H9 (cell line): ENCODE measurements around the gene TBC1D19. TPM values are rescaled to one million over a fixed set of nuclear protein-coding genes. Genes with fewer than 3 reads are reported as not detected.

Experiments used
- DNase-seq: peaks from one replicate; pipeline ENCODE4 v3.0.0-alpha.2; 2017
- H2AFZ ChIP-seq: one replicate; pipeline ENCODE4 v1.6.1; 2013; ENCODE audit warnings: mild to moderate bottlenecking, low read length, control low read depth, moderate library complexity
- H2AK5ac ChIP-seq: 2 replicates; pipeline ENCODE4 v1.6.1; 2013; ENCODE audit warnings: low read length, control low read depth, mixed read lengths; ENCODE audit not compliant: insufficient read length
- H2BK120ac ChIP-seq: one replicate; pipeline ENCODE4 v1.6.1; 2013; ENCODE audit warnings: low read depth, mild to moderate bottlenecking, low read length, control low read depth, inconsistent platforms; ENCODE audit not compliant: poor library complexity, severe bottlenecking
- H2BK12ac ChIP-seq: 2 replicates; pipeline ENCODE4 v1.6.1; 2013; ENCODE audit warnings: low read length, control low read depth, mixed read lengths, low read depth; ENCODE audit not compliant: insufficient read length
- H2BK15ac ChIP-seq: 2 replicates; pipeline ENCODE4 v1.6.1; 2013; ENCODE audit warnings: low read depth, low read length, control low read depth
- H2BK20ac ChIP-seq: one replicate; pipeline ENCODE4 v1.6.1; 2013; ENCODE audit warnings: low read depth, mild to moderate bottlenecking, low read length, control low read depth, inconsistent platforms; ENCODE audit not compliant: poor library complexity, severe bottlenecking
- H2BK5ac ChIP-seq: 2 replicates; pipeline ENCODE4 v1.6.1; 2013; ENCODE audit warnings: low read length, control low read depth, mixed read lengths; ENCODE audit not compliant: insufficient read length
- H3K14ac ChIP-seq: 2 replicates; pipeline ENCODE4 v1.6.1; 2013; ENCODE audit warnings: low read length, control low read depth; ENCODE audit not compliant: insufficient read depth
- H3K18ac ChIP-seq: 2 replicates; pipeline ENCODE4 v1.6.1; 2013; ENCODE audit warnings: low read depth, mild to moderate bottlenecking, mixed read lengths, low read length, control low read depth; ENCODE audit not compliant: insufficient read length
- H3K23ac ChIP-seq: 2 replicates; pipeline ENCODE4 v1.6.1; 2013; ENCODE audit warnings: low read length, control low read depth, mixed read lengths, low read depth; ENCODE audit not compliant: insufficient read length
- H3K23me2 ChIP-seq: 2 replicates; pipeline ENCODE4 v1.6.1; 2013; ENCODE audit warnings: low read depth, mild to moderate bottlenecking, mixed read lengths, low read length, control low read depth; ENCODE audit not compliant: insufficient read length, poor library complexity, severe bottlenecking
- H3K27ac ChIP-seq: 2 replicates; pipeline ENCODE4 v1.5.1; 2013; ENCODE audit warnings: low read length, control low read depth, mixed read lengths, low read depth; ENCODE audit not compliant: insufficient read length
- H3K27me3 ChIP-seq: 2 replicates; pipeline ENCODE4 v1.6.1; 2013; ENCODE audit warnings: low read length, control low read depth, inconsistent platforms; ENCODE audit not compliant: insufficient read depth
- H3K4ac ChIP-seq: 2 replicates; pipeline ENCODE4 v1.6.1; 2013; ENCODE audit warnings: low read depth, mild to moderate bottlenecking, control low read depth, inconsistent platforms, low read length, moderate library complexity
- H3K4me1 ChIP-seq: 2 replicates; pipeline ENCODE4 v1.6.1; 2013; ENCODE audit warnings: low read length, control low read depth, inconsistent platforms; ENCODE audit not compliant: insufficient read depth
- H3K4me2 ChIP-seq: 2 replicates; pipeline ENCODE4 v1.6.1; 2013; ENCODE audit warnings: low read length, control low read depth, mixed read lengths; ENCODE audit not compliant: insufficient read length, insufficient read depth
- H3K56ac ChIP-seq: 2 replicates; pipeline ENCODE4 v1.6.1; 2013; ENCODE audit warnings: low read depth, mild to moderate bottlenecking, mixed read lengths, low read length, control low read depth; ENCODE audit not compliant: insufficient read length
- H3K79me1 ChIP-seq: 2 replicates; pipeline ENCODE4 v1.6.1; 2013; ENCODE audit warnings: low read depth, mild to moderate bottlenecking, moderate library complexity, low read length, control low read depth, inconsistent platforms; ENCODE audit not compliant: insufficient read depth, poor library complexity, severe bottlenecking
- H3K79me2 ChIP-seq: 2 replicates; pipeline ENCODE4 v1.6.1; 2013; ENCODE audit warnings: low read length, control low read depth, inconsistent platforms; ENCODE audit not compliant: insufficient read depth
- H3K9ac ChIP-seq: 2 replicates; pipeline ENCODE4 v1.6.1; 2013; ENCODE audit warnings: low read length, control low read depth, mixed read lengths; ENCODE audit not compliant: insufficient read length; ENCODE audit errors: extremely low read depth
- H3K9me3 ChIP-seq: one replicate; pipeline ENCODE4 v1.6.1; 2013; ENCODE audit warnings: low read depth, low read length, inconsistent platforms; ENCODE audit not compliant: control insufficient read depth
- H3T11ph ChIP-seq: one replicate; pipeline ENCODE4 v1.6.1; 2013; ENCODE audit warnings: mild to moderate bottlenecking, low read length, control low read depth, inconsistent platforms
- H4K20me1 ChIP-seq: one replicate; pipeline ENCODE4 v1.6.1; 2013; ENCODE audit not compliant: control insufficient read depth, insufficient read length, insufficient read depth
- H4K5ac ChIP-seq: 2 replicates; pipeline ENCODE4 v1.6.1; 2013; ENCODE audit warnings: low read depth, mild to moderate bottlenecking, mixed read lengths, low read length, control low read depth; ENCODE audit not compliant: insufficient read length
- H4K8ac ChIP-seq: replicated peaks from 2 replicates; pipeline ENCODE4 v1.6.1; 2013; ENCODE audit warnings: low read length, control low read depth, mixed read lengths, low read depth; ENCODE audit not compliant: insufficient read length
- H4K91ac ChIP-seq: 2 replicates; pipeline ENCODE4 v1.6.1; 2013; ENCODE audit warnings: low read depth, mild to moderate bottlenecking, moderate library complexity, mixed read lengths, low read length, control low read depth; ENCODE audit not compliant: insufficient read length
- H3K27ac Mint-ChIP-seq, 3 experiments: 2 replicates in 2 of 3; 3 replicates in 1 of 3; pipeline ENCODE4 v1.8.0; 2020 to 2021; ENCODE audit warnings: mixed read lengths in 3 of 3, mild to moderate bottlenecking in 1 of 3, moderate library complexity in 1 of 3
- H3K27me3 Mint-ChIP-seq: 2 replicates; pipeline ENCODE4 v1.8.0; 2021; ENCODE audit warnings: low read depth, mild to moderate bottlenecking, moderate library complexity, mixed read lengths
- H3K36me3 Mint-ChIP-seq, 3 experiments: 2 replicates in 2 of 3; 3 replicates in 1 of 3; pipeline ENCODE4 v1.8.0; 2020 to 2021; ENCODE audit warnings: low read depth in 3 of 3, mixed read lengths in 3 of 3; ENCODE audit not compliant: insufficient read depth in 1 of 3
- H3K4me1 Mint-ChIP-seq, 2 experiments: 2 replicates each; pipeline ENCODE4 v1.8.0; 2020; ENCODE audit warnings: mixed read lengths in 2 of 2
- H3K4me3 Mint-ChIP-seq, 2 experiments: 2 replicates in 1 of 2; 3 replicates in 1 of 2; pipeline ENCODE4 v1.8.0; 2020 to 2021; ENCODE audit warnings: mild to moderate bottlenecking in 2 of 2, mixed read lengths in 2 of 2, moderate library complexity in 1 of 2
- H3K9me3 Mint-ChIP-seq, 2 experiments: 2 replicates in 1 of 2; 3 replicates in 1 of 2; pipeline ENCODE4 v1.8.0; 2020; ENCODE audit warnings: mild to moderate bottlenecking in 2 of 2, mixed read lengths in 2 of 2, moderate library complexity in 1 of 2
- CTCF ChIP-seq: fragments of 200-600 bp; sonication (generic); conservative IDR thresholded peaks from 3 replicates; pipeline ENCODE4 v1.8.0; 2021; ENCODE audit warnings: antibody characterized with exemption, mild to moderate bottlenecking
- WGBS: extraction: QIAGEN DNeasy Blood & Tissue Kit; methylation state at CpG from one replicate; pipeline ENCODE4 v1.1.7; 2013; ENCODE audit warnings: missing lambda C conversion rate, low lambda C conversion rate, mixed read lengths; ENCODE audit not compliant: insufficient read length; ENCODE audit errors: extremely low coverage; 5-methylcytosine and 5-hydroxymethylcytosine counted together
- total RNA-seq: library from RNA; stranded (reverse); gene quantifications from 2 replicates; pipeline ENCODE4 v1.2.1, GENCODE V29; 2021

TBC1D19 gene
- total RNA-seq, 1 experiment from 2014 or later = 3.2 TPM

GRCh38 chr4:26784207-26784865 is 200.5 kb downstream of the TBC1D19 start:
- no peak overlapping the region for H3K14ac ChIP-seq
- no peaks in the 10 kb centered on the region for H3K79me1 ChIP-seq
- no peak for DNase-seq
- no peak overlapping the region for H3K9ac ChIP-seq
- H2BK15ac ChIP-seq = no peak overlapping the region
- peaks cover 16 to 21% of the 10 kb centered on the region in 2 experiments for H3K4me1 Mint-ChIP-seq
- H3K18ac ChIP-seq = no peak overlapping the region
- H4K8ac ChIP-seq = no peak overlapping the region
- H3K79me2 ChIP-seq = no peaks in the 10 kb centered on the region
- H4K5ac ChIP-seq = no peak overlapping the region
- TF ChIP-seq CTCF = no peak
- H3K23ac ChIP-seq = no peak overlapping the region
- H2AFZ ChIP-seq = no peak overlapping the region
- H2BK12ac ChIP-seq = no peak overlapping the region
- no peak overlapping the region for H3K4me3 Mint-ChIP-seq
- H3K27me3 Mint-ChIP-seq = no peaks in the 10 kb centered on the region
- no peaks in the 10 kb centered on the region for H3K23me2 ChIP-seq
- no peak overlapping the region for H2AK5ac ChIP-seq
- no peak overlapping the region for H3K4me2 ChIP-seq
- H2BK5ac ChIP-seq = no peak overlapping the region
- no peak overlapping the region for H3K4ac ChIP-seq
- H4K20me1 ChIP-seq = no peaks in the 10 kb centered on the region
- H2BK20ac ChIP-seq = no peak overlapping the region
- no peak overlapping the region for H3K56ac ChIP-seq
- peaks cover 0 to under 1% of the 10 kb centered on the region in 2 experiments; a peak in 1 of 5 replicates for H3K9me3 Mint-ChIP-seq
- H3K27ac Mint-ChIP-seq = no peak overlapping the region
- no peak overlapping the region for H3T11ph ChIP-seq
- no CpG with 5 or more reads among the region's 1 CpG for WGBS
- no peaks in the 10 kb centered on the region for H3K9me3 ChIP-seq
- no peaks in the 10 kb centered on the region for H3K4me1 ChIP-seq
- no peaks in the 10 kb centered on the region for H3K36me3 Mint-ChIP-seq
- H4K91ac ChIP-seq = no peak overlapping the region
- no peaks in the 10 kb centered on the region for H3K27me3 ChIP-seq
- H3K27ac ChIP-seq = no peak overlapping the region
- H2BK120ac ChIP-seq = no peak overlapping the region
